GM18505 (cell line): ENCODE results near the gene MKNK2.
"Not testable (repeated sequence)": the region's sequence is repeated elsewhere in the genome, so short reads cannot be mapped to it uniquely, and the experiment has no call there.

ENCODE experiments used
- ATAC-seq: cut with Tn5 transposase; IDR thresholded peaks from one replicate; pipeline ENCODE4 v1.9.1; 2021; ENCODE audit not compliant: unreplicated experiment
- POLR2A ChIP-seq: IDR thresholded peaks from 4 replicates; pipeline ENCODE4 v1.6.1; 2011; ENCODE audit warnings: borderline replicate concordance; ENCODE audit not compliant: insufficient read depth, insufficient read length; ENCODE audit errors: extremely low read depth

Gene MKNK2

DNA sequence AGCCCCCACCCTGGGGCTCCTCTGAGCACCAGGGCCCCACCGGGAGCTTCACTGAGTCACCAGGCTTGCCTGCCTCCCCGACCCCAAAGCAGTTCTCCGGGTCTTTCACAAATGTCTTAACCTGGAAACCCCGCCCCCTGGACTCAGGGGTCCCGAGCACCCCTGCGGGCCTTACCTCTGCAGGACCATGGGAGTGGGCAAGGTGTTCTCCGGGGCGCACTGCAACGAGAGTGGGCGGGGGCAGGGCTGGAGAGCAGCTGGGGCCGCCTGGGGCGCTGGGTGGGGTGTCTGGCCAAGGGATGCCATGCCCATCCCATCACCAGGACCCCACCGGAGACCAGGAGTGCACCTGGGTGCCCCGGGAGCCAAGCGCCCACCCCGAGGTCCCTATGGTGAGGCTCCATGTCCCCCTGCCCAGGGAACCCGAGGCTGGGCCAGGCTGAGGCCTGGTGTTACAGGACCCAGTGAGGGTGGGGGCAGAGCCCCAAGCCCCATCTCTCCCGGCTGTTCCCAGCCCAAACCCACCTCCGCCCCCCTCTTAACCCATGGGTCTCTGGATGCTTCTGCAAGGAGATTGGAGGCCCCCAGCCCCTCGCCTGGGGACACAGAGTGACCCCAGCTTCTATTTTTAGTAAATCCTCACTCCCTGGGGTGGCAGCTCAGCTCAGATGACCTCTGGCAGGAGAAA is 10.9 kb downstream of the MKNK2 start:
- peak; percentile 43 for TF ChIP-seq POLR2A
- no peak for ATAC-seq

DNA sequence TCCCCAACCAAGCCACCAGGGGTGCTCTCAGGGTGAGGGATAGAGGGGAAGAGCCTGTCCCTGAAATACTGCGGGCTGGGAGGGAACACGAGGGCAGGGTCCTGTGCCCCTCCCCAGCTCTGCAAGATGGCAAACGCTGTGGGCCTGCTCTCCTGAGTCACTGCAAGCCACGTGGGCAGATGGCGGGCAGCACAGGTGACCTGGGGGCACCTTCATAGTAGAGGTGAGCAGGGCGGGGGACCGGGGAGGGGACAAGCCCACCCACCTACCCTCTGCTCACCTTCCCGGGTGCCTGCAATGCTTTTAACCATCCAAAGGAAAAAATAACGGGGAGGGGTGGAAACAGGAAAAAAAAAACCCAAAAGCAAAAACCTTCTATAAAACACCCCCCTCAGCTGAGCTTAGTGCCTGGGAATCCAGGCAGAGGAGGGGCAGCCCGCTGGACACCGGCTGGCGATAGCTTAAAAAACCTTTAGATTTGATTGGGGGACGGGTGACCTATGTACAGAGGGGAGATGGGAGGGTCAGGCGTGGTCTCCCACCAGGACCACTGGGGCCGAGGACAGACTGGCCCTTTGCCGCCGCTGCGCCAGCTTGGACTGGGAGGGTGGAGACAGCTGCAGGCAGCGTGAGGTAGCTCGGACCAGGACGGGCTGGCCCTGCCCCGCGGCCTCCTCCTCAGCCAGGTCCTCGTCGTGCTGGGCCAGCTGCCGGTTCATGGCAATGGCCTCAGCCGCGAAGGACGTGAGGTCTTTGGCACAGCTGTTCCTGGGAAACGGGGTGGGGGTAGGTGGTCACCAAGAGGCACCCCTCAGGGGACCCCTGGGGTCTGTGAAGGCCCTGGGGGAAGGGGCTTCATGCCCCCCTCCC is 11.7 kb downstream of the MKNK2 start:
- ATAC-seq, result no peak

DNA sequence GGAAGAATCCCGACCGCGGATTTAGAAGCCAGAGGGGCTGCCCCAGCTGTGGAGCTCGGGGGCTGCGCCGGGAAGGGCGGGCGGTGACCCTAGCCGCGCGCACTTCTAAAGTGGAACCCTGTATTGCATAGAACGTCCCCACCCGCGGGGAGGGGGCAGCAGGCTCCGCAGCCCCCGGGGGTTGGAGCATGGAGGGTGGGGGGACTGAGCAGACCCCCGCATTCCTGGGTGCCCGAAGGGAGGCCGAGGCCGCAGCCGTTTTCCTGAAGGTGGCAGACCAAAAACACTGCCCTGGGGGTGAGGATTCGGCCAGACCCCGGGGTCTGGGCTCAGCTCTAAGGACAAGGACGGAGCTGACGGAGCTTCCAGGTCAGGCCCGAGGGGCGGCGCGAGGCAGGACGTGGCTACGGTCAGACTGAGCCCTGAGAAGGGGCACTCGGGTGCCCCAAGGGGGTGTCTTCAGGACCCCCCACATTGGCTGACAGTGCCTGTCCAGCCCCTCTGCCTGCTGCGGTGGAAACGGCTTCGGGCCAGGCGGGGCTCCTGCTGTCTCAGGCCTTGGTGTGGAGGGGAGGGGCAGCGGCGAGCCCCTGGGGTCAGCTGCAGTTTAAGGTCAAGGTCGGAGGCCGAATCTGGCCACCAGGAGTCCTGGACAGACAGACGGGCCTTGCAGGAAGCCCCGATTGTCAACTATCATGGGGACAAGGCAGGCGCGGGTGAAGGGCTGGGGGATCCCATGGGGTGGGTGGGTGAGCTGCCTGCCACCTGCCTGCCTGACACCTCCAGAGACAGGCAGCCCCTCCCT is 12.6 kb downstream of the MKNK2 start:
- TF ChIP-seq POLR2A, result no peak
- ATAC-seq, result no peak

More for the DNA sequence above, 11.7 kb downstream of the MKNK2 start:
- TF ChIP-seq POLR2A, result no peak

GRCh38 chr19:2037651-2038255 is 13.3 kb downstream of the MKNK2 start:
- ATAC-seq, result no peak
- no peak for TF ChIP-seq POLR2A

- no peak for TF ChIP-seq POLR2A
- no peak for ATAC-seq
Measured at GRCh38 chr19:2036424-2036823, 14.6 kb downstream of the MKNK2 start.

DNA sequence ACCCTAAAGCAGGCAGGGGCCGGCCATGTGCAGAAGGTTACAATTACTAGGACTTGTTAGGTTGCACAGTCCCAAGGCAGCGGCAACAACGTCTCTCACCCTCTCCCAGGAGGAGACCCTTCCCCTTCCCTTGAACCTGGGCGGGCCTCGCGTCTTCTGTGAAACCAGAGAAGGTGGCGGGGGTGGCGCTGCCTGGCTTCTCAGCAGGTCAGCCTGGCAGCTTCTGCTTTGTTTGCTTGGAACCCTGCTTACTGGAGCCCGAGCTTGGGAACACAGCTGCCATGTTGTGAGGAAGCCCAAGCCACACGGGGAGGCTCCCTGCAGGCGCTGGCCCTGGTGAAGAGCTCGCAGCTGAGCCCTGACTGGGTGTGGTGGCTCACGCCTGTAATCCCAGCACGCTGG is 15.5 kb downstream of the MKNK2 start:
- no peak for ATAC-seq
- TF ChIP-seq POLR2A, result no peak

- TF ChIP-seq POLR2A, result no peak
- ATAC-seq, result no peak
Measured at GRCh38 chr19:2034729-2035589, 16.1 kb downstream of the MKNK2 start.

DNA sequence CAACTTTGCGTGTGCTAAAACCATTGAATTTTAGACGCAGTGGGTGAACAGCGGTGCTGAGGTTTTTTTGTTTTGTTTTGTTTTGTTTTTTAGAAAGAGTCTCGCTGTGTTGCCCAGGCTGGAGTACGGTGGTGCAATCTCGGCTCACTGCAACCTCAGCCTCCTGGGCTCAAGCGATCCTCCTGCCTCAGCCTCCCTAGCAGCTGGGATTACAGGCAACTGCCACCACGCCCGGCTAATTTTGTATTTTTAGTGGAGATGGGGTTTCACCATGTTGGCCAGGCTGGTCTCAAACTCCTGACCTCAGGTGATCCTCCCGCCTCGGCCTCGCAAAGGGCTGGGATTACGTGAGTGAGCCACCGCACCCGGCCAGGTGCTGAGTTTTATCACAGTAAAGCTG is 16.8 kb downstream of the MKNK2 start:
- not testable (repeated sequence) for ATAC-seq

DNA sequence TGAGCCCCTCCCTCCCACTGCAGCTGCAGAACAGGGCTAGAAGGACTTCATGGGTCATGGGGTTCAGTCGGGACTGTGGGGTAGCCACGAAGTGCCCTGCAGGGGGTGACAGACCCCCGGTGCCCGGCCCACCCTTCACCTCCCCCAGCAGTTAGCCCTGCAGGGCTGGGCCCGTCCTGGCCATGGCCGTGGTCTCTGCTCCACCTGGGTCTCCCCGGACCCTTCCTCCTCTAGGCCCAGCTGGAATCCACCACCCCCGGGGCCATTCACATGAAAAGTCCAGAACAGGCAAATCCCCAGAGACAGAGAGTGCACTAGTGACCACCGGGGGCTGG is 17.3 kb downstream of the MKNK2 start:
- no peak for TF ChIP-seq POLR2A
- no peak for ATAC-seq

DNA sequence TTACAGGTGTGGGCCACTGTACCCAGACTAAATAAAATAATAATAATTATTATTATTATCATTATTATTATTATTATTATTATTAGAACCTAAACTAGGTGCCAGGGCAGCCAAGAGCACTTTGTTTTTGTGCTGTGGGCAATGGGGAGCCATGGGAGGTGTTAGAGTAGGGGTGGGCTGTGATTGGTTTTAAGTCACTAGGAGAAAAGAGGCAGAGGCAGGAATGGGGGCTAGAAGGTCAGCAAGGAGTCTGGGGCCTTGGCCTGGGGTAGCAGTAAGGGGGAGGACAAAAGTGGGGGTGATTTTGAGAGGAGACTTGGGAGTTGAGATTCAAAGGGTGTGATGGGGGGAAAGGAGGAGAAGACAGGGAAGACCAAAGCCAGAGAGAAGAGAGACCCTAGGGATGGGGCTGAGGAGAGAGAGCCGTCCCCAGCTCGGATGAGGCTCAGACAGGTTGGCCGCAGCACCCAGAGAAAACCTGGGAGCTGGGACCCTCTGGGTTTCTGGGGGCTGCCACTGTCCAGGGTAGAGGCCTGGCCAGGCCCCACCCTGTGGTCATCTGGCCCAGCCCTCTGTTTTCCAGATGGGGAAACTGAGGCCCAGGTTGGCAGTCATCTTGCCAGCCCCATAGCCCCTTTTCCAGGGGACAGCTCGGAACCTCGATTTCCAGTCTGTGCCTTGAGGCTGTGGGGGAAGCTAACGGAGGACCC is 17.8 kb downstream of the MKNK2 start:
- ATAC-seq, result no peak
- no peak for TF ChIP-seq POLR2A

DNA sequence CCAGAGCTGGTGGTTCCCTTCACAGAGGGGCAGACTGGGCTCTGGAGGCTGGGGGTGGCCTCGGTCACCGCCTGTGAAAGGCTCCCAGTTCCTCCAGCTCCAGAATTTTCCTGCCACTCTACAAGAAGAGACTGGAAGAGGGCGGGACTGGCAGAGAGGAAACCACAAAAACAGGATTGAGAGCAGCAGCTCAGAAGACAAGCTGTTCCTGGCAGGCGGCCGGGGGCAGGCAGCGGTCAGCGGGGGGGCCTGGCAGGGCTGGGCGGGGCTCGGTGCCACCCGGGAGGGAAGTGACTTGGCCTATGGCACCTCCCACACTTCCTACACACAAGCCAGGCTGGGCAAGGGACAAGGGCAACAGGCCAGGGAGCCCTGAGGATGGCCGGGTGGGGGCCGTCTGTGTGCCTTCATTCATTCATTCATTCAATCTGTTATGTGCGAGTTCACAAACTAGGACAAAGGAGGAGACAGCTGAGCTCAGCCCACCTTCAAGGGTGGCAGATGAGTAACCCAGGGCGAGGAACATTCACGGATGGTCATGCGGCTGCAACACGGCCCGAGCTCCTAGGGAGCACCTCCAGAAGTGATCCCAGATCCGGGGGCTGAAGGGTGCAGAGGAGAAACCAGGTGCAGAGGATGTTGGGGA is 18.6 kb downstream of the MKNK2 start:
- ATAC-seq, result no peak
- TF ChIP-seq POLR2A, result no peak
